Measurements from ENCODE around the gene LRRTM4. TPM values are rescaled to one million over a fixed set of nuclear protein-coding genes. Genes with fewer than 3 reads are reported as not detected.

LRRTM4 gene
- total RNA-seq, 1 experiment from 2014 or later, result 12.0 TPM

DNA sequence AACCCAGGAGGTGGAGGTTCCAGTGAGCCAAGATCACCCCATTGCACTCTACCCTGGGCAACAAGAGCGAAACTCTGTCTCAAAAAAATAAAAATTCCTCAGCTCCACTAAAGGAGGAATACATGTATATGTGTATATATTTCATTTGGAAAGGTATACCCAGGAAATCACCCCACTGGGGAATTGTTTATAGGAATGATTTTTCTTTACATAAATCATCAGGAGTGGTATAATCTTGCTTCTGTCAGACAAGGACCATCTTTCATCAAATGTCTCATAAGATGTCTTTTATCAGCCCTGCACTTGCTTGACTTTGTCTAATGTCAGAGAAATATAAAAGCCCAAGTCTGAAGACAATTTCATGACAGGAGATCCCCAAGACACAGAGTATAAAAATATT lies 709.1 kb downstream of the LRRTM4 start:
- Histone ChIP-seq H4K91ac (ENCODE audit: insufficient read length, low read depth, low read length) (no peak overlapping the region), H2BK5ac (ENCODE audit: insufficient read length, low read length) (no peak overlapping the region), H2BK120ac (ENCODE audit: low read depth, low read length, poor library complexity, severe bottlenecking) (no peak overlapping the region), H2BK20ac (ENCODE audit: low read depth, low read length, poor library complexity, severe bottlenecking) (no peak overlapping the region), H4K20me1 (ENCODE audit: control insufficient read depth, insufficient read depth, insufficient read length) (no peaks in the 10 kb centered on the region), H2AFZ (ENCODE audit: low read length) (no peak overlapping the region), H2BK15ac (ENCODE audit: low read depth, low read length) (no peak overlapping the region), H3K14ac (ENCODE audit: insufficient read depth, low read length) (no peak overlapping the region), H3K4ac (ENCODE audit: low read depth, low read length) (no peak overlapping the region), H3K23me2 (ENCODE audit: insufficient read length, low read depth, low read length, poor library complexity, severe bottlenecking) (no peaks in the 10 kb centered on the region), H2AK5ac (ENCODE audit: insufficient read length, low read length) (no peak overlapping the region), H3K23ac (ENCODE audit: insufficient read length, low read depth, low read length) (no peak overlapping the region), H4K5ac (ENCODE audit: insufficient read length, low read depth, low read length) (no peak overlapping the region), H3K27me3 (ENCODE audit: insufficient read depth, low read length) (no peaks in the 10 kb centered on the region), H3K79me2 (ENCODE audit: insufficient read depth, low read length) (no peaks in the 10 kb centered on the region), H3K79me1 (ENCODE audit: insufficient read depth, low read depth, low read length, poor library complexity, severe bottlenecking) (no peaks in the 10 kb centered on the region), H3K4me1 (ENCODE audit: insufficient read depth, low read length) (no peaks in the 10 kb centered on the region), H3K4me2 (ENCODE audit: insufficient read depth, insufficient read length, low read length) (no peak overlapping the region), H3K9ac (ENCODE audit: extremely low read depth, insufficient read length, low read length) (no peak overlapping the region), H3K56ac (ENCODE audit: insufficient read length, low read depth, low read length) (no peak overlapping the region), H3T11ph (ENCODE audit: low read length) (no peak overlapping the region), H3K9me3 (ENCODE audit: control insufficient read depth, low read depth, low read length) (no peaks in the 10 kb centered on the region), H3K27ac (ENCODE audit: insufficient read length, low read depth, low read length) (no peak overlapping the region), H3K18ac (ENCODE audit: insufficient read length, low read depth, low read length) (no peak overlapping the region), H4K8ac (replicated peaks; ENCODE audit: insufficient read length, low read depth, low read length) (no peak overlapping the region), H2BK12ac (ENCODE audit: insufficient read length, low read depth, low read length) (no peak overlapping the region)
- no peak overlapping the region for H3K4me3 Mint-ChIP-seq
- DNase-seq, result no peak
- no CpG with 5 or more reads among the region's 1 CpG for WGBS (ENCODE audit: extremely low coverage, insufficient read length, low lambda C conversion rate)
- H3K36me3 Mint-ChIP-seq (ENCODE audit: insufficient read depth in 1 of 3, low read depth in 3 of 3), result no peaks in the 10 kb centered on the region
- TF ChIP-seq, protein P1, sequence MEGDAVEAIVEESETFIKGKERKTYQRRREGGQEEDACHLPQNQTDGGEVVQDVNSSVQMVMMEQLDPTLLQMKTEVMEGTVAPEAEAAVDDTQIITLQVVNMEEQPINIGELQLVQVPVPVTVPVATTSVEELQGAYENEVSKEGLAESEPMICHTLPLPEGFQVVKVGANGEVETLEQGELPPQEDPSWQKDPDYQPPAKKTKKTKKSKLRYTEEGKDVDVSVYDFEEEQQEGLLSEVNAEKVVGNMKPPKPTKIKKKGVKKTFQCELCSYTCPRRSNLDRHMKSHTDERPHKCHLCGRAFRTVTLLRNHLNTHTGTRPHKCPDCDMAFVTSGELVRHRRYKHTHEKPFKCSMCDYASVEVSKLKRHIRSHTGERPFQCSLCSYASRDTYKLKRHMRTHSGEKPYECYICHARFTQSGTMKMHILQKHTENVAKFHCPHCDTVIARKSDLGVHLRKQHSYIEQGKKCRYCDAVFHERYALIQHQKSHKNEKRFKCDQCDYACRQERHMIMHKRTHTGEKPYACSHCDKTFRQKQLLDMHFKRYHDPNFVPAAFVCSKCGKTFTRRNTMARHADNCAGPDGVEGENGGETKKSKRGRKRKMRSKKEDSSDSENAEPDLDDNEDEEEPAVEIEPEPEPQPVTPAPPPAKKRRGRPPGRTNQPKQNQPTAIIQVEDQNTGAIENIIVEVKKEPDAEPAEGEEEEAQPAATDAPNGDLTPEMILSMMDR (conservative IDR thresholded peaks at IDR 0.05), result no peak
- no peak overlapping the region for H3K27ac Mint-ChIP-seq
- H3K27me3 Mint-ChIP-seq (ENCODE audit: low read depth), result no peaks in the 10 kb centered on the region
- peaks cover 22 to 23% of the 10 kb centered on the region in 2 experiments for H3K4me1 Mint-ChIP-seq
- no peaks in the 10 kb centered on the region for H3K9me3 Mint-ChIP-seq
